Adrenal gland (tissue), 12 donors: ENCODE data around the gene HOXA10. TPM values are rescaled to one million over a fixed set of nuclear protein-coding genes. Genes with fewer than 3 reads are reported as not detected.

Experiments used
- DNase-seq, 7 donors: peaks; one replicate each; pipeline ENCODE4 v3.0.0-alpha.2; 2019 to 2020
- H3K27ac ChIP-seq, 5 donors: fragments of 200-600 bp; sonication (generic) in 4 of 5; 1 replicate in 3 of 5; 2 replicates in 2 of 5; pipeline versions ENCODE4 v1.5.1 to v1.8.0; 2016 to 2020; ENCODE audit warnings: mild to moderate bottlenecking in 1 of 5
- H3K27me3 ChIP-seq: fragments of 200-600 bp; 2 replicates; pipeline ENCODE4 v1.8.0; 2021
- H3K36me3 ChIP-seq, 2 donors: fragments of 200-600 bp; replicated peaks in 1 of 2; 1 replicate in 1 of 2; 2 replicates in 1 of 2; pipeline versions ENCODE4 v1.5.1 to v1.8.0; 2018 to 2022
- H3K4me1 ChIP-seq, 2 donors: fragments of 200-600 bp; replicated peaks in 1 of 2; 1 replicate in 1 of 2; 2 replicates in 1 of 2; pipeline versions ENCODE4 v1.5.1 to v1.8.0; 2018 to 2021
- H3K4me3 ChIP-seq, 4 donors: fragments of 200-600 bp; sonication (generic) in 3 of 4; one replicate each; pipeline ENCODE4 v1.5.1; 2016 to 2018
- H3K9me3 ChIP-seq, 3 donors: fragments of 200-600 bp; sonication (generic) in 1 of 3; replicated peaks in 1 of 3; 1 replicate in 2 of 3; 2 replicates in 1 of 3; pipeline versions ENCODE4 v1.5.1 to v1.8.0; 2016 to 2021
- CTCF ChIP-seq, 6 experiments: fragments of 450-650 bp in 4 of 6; fragments of 200-600 bp in 2 of 6; sonication (generic) in 1 of 6; IDR thresholded peaks; 1 replicate in 5 of 6; 2 replicates in 1 of 6; pipeline versions ENCODE4 v1.5.1 to v1.8.0; 2016 to 2021; ENCODE audit warnings: antibody characterized with exemption in 6 of 6, mild to moderate bottlenecking in 2 of 6, moderate library complexity in 1 of 6
- POLR2A ChIP-seq, 2 donors: fragments of 450-650 bp; IDR thresholded peaks; one replicate each; pipeline ENCODE4 v1.6.1; 2017; ENCODE audit warnings: antibody characterized with exemption in 2 of 2, mild to moderate bottlenecking in 2 of 2, moderate library complexity in 1 of 2
- WGBS, 4 donors: extraction: QIAGEN DNeasy Blood & Tissue Kit in 2 of 4; methylation state at CpG; one replicate each; pipeline versions ENCODE4 v1.1.5 to v1.1.7; 2013 to 2017; 5-methylcytosine and 5-hydroxymethylcytosine counted together
- intact Hi-C, 2 donors: fragments of 100-400 bp; cut with DNase I; formaldehyde crosslinking; loops; one replicate each; pipeline versions ENCODE4 v1.14.1 to v1.15.0; 2022 to 2023
- polyA plus RNA-seq, 3 donors: library from polyadenylated mRNA; stranded (reverse); fragments of 200-250 nt in 2 of 3; fragments of 350-450 nt in 1 of 3; fragmentation: Illumina TruSeq in 1 of 3; extraction: RNeasy Lipid Tissue Mini Kit (QIAGEN cat#74804) in 1 of 3; gene quantifications; one replicate each; pipeline ENCODE4 v1.2.3, GENCODE V29; 2013 to 2014
- total RNA-seq, 9 donors: library from RNA; depleted of rRNA in 4 of 9; stranded (reverse); fragments of >200 nt in 4 of 9; fragments of 120-200 nt in 1 of 9; fragmentation: NEBNext Ultra II Directional in 1 of 9; extraction: Animal tissue kit (Norgen Biotek cat#: 25700) in 1 of 9; gene quantifications; one replicate each; pipeline versions ENCODE4 v1.1.0 to v1.2.4, GENCODE V29; 2013 to 2023
- donor health status: healthy with polysubstance abuse.
- donor health status: Bipolar disorder and iron deficiency.
- donor health status: DM: yes; HTN: yes; CAD: no.
- donor health status: DM: no; HTN: no; CAD: no.
- donor health status: DM: no; HTN: no; CAD: no.
- donor health status: DM: yes; HTN: yes; CAD: no.

HOXA10 gene
- total and polyA plus RNA-seq, 12 donors = 0.11 to 14.7 (median 11.3) TPM

- Histone ChIP-seq H3K27ac (peak overlapping the region in 3 of 5 donors; percentile 63 to 88 (median 85)), H3K36me3 (no peaks in the 10 kb centered on the region), H3K27me3 (peaks cover 17% of the 10 kb centered on the region), H3K4me3 (peak overlapping the region in 2 of 4 donors; percentile 52 to 75), H3K4me1 (peaks cover 4 to 24% of the 10 kb centered on the region in 2 donors), H3K9me3 (no peaks in the 10 kb centered on the region)
- TF ChIP-seq CTCF (IDR thresholded peaks at IDR 0.05) = no peak
- no peak for TF ChIP-seq POLR2A (IDR thresholded peaks at IDR 0.05)
- WGBS, 4 donors = 20 to 32% (median 21%) methylated on average over 17 to 27 of the region's 27 CpGs
- intact Hi-C loops = loop anchor here (5.0 to 10.0 kb wide), 4 partner anchors 786 to 1276 kb away; no protein-coding TSS in a partner anchor
- peak in 3 of 7 donors; percentile 27 to 48 (median 31) for DNase-seq
These were observed 12.9 kb downstream of the HOXA10 start for GRCh38 chr7:27161214-27161720.

GRCh38 chr7:27160546-27161213 lies 13.4 kb downstream of the HOXA10 start:
- Histone ChIP-seq H3K9me3 (no peaks in the 10 kb centered on the region), H3K4me1 (peaks cover 5 to 25% of the 10 kb centered on the region in 2 donors), H3K4me3 (peak overlapping the region in 3 of 4 donors; percentile 2 to 75 (median 52)), H3K27ac (peak overlapping the region in 4 of 5 donors; percentile 52 to 88 (median 74)), H3K27me3 (peaks cover 12% of the 10 kb centered on the region), H3K36me3 (no peaks in the 10 kb centered on the region)
- peak; percentile 86 to 96 (median 93) for DNase-seq
- TF ChIP-seq POLR2A (IDR thresholded peaks at IDR 0.05) (peak in 1 of 2 donors; percentile 58), CTCF (IDR thresholded peaks at IDR 0.05) (peak; percentile 98 to 100 (median 99))
- WGBS, 4 donors = 2 to 11% (median 3%) methylated on average over 10 to 54 of the region's 54 CpGs
- intact Hi-C loops = loop anchor here (5.0 to 10.0 kb wide), 4 partner anchors 786 to 1276 kb away; no protein-coding TSS in a partner anchor

GRCh38 chr7:27160145-27160545 lies 14.0 kb downstream of the HOXA10 start:
- TF ChIP-seq POLR2A (IDR thresholded peaks at IDR 0.05) (no peak), CTCF (IDR thresholded peaks at IDR 0.05) (no peak)
- Histone ChIP-seq H3K4me3 (peak overlapping the region in 3 of 4 donors; percentile 2 to 75 (median 52)), H3K27ac (peak overlapping the region in 4 of 5 donors; percentile 52 to 88 (median 74)), H3K9me3 (no peaks in the 10 kb centered on the region), H3K27me3 (peaks cover 7% of the 10 kb centered on the region), H3K36me3 (no peaks in the 10 kb centered on the region), H3K4me1 (peaks cover 10 to 27% of the 10 kb centered on the region in 2 donors)
- intact Hi-C loops = loop anchor here (5.0 to 10.0 kb wide), 4 partner anchors 785 to 1275 kb away; no protein-coding TSS in a partner anchor
- 71 to 79% (median 75%) methylated on average over 23 of the region's 23 CpGs for WGBS, 4 donors
- peak in 2 of 7 donors; percentile 17 to 28 for DNase-seq
